GM11168 (cell line): ENCODE measurements around the gene PPM1D.

Experiments used
- in situ Hi-C: fragments of 300-500 bp; cut with MboI; formaldehyde crosslinking; loops from one replicate; pipeline ENCODE4 v1.12.0; 2022; ENCODE audit warnings: low sequenced_read_pairs; ENCODE audit not compliant: unreplicated experiment

Gene PPM1D

DNA sequence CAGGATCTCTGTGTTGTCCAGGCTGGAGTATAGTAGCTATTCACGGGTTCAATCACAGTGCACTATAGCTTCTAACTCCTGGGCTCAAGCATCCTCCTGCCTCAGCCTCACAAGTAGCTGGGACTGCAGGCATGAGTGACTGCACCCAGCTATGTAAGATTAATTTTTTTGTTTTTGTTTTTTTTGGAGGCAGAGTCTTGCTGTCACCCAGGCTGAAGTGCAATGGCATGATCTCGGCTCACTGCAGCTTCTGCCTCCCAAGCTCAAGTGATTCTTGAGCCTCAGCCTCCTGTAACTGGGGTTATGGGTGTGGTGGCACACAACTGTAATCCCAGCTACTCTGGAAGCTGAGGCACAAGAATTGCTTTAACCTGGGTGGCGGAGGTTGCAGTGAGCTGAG lies 15.8 kb downstream of the PPM1D start:
- in situ Hi-C loops: no loop called here

DNA sequence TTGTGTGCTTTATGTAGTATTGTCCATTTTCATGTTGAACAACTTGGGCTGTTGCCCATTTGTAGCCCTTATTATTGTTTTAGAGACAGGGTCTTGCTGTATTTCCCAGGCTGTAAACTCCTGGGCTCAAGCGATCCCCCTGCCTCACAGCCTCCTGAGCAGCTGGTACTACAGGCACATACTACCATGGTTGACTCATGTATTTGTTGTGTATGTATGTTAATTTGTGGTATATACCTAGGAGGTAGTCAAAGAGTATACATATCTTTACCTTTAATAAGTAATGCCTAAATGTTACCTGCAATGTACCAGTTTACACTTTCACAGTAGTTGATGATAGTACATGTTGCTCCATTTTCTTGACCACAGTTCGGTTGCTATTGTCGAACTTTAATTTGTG lies 18.1 kb downstream of the PPM1D start:
- in situ Hi-C loops: no loop called here

DNA sequence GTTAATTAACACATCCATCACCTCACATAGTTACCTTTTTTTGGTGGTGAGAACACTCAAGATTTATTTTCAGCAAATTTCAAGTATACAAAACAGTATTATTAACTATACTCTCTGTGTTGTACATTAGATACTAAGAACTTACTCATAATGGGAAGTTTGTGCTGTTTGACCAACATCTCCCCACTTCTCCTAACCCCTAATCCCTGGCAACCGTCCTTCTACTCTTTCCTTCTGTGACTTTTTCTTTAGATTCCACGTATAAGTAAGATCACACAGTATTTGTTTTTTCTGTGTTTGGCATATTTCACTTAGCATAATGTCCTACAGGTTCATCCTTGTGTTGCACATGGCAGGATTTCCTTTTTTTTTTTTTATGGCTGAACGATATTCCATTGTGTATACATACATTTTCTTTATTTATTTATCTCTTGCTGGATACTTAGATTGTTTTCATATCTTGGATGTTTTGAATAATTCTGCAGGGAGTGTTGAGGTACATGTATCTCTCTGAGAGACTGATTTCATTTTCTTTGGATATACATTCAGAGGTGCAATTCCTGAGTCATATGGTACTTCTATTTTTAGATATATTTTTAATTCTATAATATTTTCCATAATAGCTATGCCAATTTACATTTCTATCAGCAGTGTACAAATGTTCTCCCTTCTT lies 19.0 kb downstream of the PPM1D start:
- in situ Hi-C loops: no loop called here

DNA sequence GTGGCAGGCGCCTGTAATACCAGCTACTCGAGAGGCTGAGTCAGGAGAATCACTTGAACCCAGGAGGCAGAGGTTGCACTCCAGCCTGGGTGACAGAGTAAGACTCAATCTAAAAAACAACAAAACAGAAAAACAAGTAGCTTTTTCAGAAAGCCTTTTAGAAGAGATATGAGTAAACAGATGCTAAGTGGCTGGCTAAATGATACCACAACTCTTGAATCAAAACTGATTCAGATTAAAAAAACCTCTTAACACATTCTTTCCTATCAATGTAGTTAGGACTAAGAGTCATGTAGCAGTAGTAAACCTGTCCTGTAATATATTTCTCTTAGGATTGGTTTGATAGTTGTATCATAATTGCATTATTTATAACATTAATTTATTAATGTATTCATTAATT lies 23.0 kb downstream of the PPM1D start:
- in situ Hi-C loops: no loop called here

DNA sequence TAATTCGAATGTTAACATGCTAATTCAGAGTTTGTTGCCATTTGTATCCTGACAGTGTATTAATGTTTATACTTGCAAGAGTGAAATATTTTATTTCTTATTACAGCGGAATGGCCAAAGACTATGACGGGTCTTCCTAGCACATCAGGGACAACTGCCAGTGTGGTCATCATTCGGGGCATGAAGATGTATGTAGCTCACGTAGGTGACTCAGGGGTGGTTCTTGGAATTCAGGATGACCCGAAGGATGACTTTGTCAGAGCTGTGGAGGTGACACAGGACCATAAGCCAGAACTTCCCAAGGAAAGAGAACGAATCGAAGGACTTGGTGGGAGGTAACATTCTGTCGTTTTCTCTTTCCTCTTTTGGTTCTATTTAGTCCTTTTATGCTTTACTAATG lies 23.4 kb downstream of the PPM1D start:
- in situ Hi-C loops: no loop called here

DNA sequence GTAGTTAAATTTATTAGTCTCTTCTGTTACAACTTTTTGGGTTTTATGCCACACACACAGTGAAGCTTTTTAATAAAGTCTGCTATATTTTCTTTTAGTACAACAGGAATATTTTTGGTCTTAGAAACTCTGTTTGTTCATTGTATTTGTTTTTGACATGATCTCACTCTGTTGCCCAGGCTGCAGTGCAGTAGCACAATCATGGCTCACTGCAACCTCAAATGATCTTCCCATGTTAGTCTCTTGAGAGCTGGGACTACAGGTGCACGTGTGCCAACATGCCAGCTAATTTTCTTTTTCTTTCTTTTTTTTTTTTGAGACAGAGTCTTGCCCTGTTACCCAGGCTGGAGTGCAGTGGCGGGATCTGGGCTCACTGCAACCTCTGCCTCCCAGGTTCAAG lies 27.1 kb downstream of the PPM1D start:
- in situ Hi-C loops: no loop called here

DNA sequence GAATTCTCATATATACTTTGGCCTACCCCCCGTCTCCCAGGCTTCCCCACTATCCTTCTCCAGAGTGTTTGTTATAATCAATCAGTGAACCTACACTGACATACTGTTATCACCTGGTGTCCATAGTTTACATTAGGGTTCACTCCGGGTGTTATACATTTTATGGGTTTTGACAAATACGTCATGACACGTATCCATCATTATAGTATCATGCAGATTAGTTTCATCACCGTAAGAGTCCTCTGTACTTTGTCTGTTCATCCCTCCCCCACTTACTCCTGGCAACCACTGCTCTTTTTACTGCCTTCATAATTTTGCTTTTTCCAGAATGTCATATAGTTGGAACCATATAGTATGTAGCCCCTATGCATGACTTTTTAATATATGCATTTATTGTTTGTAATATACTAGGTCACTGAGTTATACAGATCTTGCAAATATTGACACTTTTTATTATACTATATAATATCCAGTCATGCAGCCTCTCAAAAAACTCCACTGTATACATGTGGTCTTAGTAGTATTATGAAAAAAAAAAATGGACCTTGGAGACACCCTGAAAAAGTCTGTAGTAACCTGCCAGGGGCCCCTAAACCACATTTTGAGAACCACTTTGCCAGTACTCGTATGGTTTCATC lies 28.4 kb downstream of the PPM1D start:
- in situ Hi-C loops: no loop called here

DNA sequence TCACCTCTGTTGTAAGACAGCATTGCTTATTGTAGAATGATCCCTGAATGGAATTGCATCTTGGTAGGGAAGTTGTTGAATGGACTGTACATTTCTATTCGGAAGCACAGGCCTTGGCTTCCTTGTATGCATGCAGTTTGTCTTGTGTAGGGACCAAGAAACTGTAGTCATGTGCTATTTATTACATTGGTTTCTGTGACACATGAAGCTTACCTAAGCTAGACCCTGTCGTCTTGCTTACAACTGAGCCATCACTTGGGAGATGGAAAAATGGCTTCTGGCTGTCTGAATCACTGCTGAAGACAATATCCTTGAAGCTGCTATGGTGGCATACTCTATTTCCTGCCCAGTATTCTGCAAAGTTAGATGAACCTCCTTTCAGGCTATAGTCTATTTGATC lies 29.1 kb downstream of the PPM1D start:
- in situ Hi-C loops: no loop called here

DNA sequence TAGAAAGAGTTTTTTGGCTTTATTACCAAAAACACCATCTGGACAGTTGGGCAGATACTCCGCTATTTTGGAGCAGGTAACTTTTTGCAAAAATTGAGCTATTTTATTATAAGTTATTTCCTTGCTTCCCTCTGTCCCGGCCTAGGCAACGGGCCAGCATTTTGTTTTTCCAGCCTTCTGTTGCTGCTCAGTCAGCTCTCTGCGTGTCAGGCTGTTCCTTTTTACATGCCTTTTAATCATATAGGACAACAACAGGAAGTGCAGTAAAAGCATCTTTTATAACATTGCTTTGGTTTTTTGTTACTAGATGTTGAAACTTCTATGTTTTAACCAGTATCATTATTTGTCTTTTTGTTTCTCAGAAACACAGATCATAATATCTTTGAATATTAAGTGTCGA lies 30.4 kb downstream of the PPM1D start:
- in situ Hi-C loops: no loop called here

DNA sequence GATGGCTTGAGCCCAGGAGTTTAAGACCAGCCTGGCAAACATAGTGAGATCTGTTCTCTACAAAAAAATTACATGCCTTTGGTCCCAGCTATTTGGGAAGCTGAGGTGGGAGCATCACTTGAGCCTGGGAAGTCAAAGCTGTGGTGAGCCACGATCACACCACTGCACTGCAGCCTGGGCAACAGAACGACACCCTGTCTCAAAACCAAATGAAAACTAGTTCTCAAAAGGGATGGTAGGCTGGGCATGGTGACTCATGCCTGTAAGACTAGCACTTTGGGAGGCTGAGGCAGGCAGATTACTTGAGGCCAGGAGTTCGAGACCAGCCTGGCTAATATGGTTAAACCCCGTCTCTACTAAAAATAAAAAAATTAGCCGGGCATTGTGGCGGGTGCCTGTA lies 31.1 kb downstream of the PPM1D start:
- in situ Hi-C loops: no loop called here

DNA sequence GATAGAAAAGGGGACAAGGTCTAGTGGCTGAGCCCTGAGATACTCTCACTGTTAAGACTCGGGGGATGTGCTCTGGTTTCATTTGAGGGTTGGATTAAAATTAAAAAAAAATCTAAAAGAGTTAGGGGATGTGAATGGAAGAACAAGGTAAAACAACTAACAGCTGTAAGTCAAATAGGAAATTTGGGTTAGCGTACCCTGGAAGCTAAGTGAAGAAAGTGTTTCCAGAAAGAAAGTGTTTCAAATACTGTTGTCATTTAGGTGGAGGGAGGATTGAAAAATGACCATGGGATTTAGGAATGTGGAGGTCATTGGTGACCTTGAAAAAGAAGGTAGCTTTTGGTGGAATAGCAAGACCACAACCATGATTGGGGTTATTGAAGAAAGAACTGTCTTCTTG lies 37.7 kb downstream of the PPM1D start:
- in situ Hi-C loops: no loop called here

DNA sequence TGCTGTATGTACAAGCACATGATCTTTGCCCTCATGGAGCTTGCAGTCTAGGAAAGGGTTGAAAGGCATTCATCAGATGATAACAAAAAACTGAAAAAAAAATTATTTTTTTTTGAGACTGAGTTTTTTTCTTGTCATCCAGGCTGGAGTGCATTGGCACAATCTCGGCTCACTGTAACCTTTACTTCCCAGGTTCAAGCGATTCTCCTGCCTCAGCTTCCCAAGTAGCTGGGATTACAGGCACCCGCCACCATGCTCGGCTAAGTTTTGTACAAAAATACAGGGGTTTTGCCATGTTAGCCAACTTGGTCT lies 39.0 kb downstream of the PPM1D start:
- in situ Hi-C loops: no loop called here

DNA sequence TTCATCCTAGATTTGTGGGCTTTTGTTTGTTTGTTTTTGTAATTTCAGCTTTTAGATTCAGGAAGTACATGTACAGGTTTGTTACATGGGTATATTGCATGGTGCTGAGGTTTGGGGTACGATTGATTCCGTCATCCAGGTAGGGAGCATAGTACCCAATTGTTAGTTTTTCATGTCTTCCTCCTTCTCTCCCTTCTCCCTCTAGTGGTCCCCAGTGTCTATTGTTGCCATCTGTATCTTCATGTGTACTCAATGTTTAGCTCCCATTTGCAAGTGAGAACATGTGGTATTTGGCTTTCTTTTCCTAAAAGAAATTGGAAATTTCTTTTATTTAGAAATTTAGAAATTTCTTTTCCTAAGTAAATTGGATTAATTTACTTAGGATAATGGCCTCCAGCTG lies 40.5 kb downstream of the PPM1D start:
- in situ Hi-C loops: no loop called here

DNA sequence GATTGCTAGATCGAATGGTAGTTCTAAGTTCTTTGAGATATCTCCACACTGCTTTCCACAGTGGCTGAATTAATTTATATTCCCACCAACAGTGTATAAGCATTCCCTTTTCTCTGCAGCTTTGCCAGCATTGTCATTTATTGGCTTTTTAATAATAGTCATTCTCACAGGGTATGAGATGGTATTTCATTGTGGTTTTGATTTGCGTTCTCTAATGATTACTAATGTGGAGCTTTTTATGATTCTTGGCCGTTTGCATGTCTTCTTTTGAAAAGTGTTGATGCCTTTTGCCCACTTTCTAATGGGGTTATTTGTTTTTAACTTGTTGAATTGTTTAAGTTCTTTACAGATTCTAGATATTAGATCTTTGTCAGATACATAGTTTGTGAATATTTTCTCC lies 41.1 kb downstream of the PPM1D start:
- in situ Hi-C loops: no loop called here

DNA sequence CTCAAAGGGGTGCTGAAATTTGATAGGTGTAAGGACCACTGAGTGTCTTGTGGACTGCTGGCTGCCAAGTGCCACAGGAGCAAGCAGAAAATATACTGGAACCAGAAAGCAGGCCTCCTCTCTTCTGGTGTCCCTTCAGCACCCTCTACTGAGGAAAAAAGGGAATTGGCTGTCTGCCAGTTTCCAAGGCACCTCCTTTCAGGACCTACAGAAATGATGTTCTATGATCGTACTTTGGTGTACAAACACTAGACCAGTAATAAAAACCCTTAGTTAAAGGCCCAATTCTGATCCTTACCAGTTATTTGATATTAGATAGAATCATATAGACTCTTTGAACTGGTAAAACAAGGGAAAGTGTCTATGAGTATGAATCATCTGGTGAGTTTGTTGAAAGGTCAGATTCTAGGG lies 41.8 kb downstream of the PPM1D start:
- in situ Hi-C loops: no loop called here

DNA sequence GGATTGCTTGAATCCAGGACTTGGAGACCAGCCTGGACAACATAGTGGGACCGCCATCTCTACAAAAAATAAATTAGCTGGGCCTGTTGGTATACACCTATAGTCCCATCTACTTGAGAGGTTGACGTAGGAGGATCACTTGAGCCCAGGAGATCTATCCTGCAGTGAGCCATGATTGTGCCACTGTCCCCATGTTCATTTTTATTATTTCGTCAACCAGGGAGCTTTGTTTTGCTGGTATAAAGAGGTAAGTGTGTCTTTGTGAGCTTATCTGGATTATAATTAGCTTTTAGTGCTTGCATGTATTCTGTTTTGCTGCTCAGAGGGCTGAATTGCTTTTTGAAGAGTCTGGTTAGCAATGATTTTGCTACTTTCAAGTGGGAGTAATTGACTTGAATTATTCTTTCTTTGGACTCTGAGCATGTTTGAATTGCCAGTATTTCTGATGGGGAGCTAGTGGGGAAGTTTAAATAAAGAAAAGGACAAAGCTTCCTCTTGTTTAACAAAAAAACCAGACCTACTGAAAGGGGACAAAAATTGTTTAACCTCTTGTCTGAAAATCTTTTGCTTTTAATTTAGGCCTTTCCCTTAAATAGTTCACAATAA lies 46.0 kb downstream of the PPM1D start:
- in situ Hi-C loops: no loop called here

DNA sequence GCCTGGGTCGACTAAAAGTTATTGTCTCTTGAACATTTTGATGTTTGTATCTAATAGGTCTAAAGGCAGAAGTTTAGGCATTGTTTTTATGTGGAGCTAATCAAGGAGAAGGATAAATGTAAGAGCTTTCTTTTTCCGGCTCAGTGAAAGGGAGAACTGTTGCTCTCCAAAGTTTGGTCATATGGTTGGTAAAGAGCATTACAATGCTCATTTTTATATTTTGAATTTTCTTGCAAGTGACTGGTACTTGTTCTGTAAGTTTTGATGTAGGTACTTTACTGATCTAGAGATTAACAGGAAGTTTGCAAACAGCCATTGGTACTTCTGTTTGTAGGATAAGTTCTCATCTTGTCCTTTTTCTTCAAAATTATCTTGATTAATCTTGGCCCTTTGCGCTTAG lies 46.7 kb downstream of the PPM1D start:
- in situ Hi-C loops: no loop called here

DNA sequence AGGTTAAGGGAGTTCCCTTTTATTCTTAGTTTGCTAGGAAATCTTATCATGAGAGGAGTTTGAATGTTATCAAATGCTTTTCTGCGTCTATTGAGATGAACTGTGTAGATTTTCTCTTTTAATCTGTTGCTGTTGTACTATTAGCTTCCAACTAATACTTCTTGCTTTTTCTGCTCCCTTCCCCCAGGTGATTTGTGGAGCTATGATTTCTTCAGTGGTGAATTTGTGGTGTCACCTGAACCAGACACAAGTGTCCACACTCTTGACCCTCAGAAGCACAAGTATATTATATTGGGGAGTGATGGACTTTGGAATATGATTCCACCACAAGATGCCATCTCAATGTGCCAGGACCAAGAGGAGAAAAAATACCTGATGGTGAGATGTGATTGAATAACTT lies 47.7 kb downstream of the PPM1D start:
- in situ Hi-C loops: no loop called here

DNA sequence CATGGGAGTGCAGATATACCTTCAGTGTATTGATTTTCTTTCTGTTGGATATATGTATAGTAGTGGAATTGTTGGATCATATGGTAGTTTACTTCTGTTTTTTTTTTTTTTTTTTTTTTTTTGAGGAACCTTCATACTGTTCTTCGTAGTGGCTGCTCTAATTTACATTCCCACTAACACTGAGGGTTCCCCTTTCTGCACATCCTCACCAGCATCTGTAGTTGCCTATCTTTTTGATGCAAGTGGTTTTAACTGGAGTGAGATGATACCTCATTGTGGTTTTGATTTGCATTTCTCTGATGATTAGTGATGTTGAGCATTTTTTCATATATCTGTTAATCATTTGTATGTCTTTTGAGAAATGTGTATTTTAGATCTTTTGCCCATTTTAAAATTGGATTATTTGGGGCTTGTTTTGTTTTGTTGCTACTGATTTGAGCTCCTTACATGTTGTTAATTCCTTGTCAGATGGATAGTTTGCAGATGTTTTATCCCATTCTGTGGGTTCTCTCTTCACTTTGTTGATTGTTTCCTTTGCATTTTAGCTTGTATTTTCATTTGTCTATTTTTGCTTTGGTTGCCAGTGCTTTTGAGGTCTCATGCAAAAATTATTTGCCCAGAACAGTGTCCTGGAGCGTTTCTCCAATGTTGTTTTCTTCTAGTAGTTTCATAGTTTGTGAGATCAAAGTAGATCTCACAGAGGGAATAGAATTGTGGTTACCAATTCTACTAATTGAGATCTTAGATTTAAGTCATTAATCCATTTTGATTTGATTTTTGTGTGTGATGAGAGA lies 52.7 kb downstream of the PPM1D start:
- in situ Hi-C loops: no loop called here

DNA sequence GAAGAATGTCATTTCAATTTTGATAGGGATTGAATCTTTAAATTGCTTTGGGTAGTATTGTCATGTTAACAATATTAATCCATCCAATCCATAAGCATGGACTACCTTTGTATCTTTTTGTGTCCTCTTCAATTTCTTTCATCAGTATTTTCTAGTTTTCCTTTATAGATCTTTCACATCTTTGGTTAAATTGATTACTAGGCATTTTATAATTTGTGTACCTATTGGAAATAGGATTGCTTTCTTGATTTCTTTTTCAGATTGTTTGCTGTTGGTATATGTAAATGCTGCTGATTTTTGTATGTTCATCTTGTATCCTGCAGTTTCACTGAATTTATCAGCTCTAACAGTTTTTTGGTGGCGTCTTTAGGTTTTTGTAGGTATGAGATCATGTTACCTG lies 53.6 kb downstream of the PPM1D start:
- in situ Hi-C loops: no loop called here

DNA sequence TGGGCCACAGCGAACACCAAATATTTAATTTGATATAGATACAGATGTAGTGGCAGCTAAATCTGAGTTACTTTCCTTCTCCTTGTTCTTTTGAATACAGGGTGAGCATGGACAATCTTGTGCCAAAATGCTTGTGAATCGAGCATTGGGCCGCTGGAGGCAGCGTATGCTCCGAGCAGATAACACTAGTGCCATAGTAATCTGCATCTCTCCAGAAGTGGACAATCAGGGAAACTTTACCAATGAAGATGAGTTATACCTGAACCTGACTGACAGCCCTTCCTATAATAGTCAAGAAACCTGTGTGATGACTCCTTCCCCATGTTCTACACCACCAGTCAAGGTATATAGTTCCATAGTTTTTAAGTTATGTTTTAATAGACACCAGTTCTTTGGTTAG lies 56.5 kb downstream of the PPM1D start:
- in situ Hi-C loops: no loop called here
